ENCODE data around the gene CD99.
"Not testable (repeated sequence)": the region's sequence is repeated elsewhere in the genome, so short reads cannot be mapped to it uniquely, and the experiment has no call there.

CD99 gene

GRCh38 chrX:2780472-2781225 is 89.6 kb downstream of the CD99 start:
- not testable (repeated sequence) for DNase-seq

- no peak for DNase-seq
These were observed 90.1 kb downstream of the CD99 start for GRCh38 chrX:2781226-2781571.

GRCh38 chrX:2781698-2782097 is 90.6 kb downstream of the CD99 start:
- DNase-seq, result no peak

- DNase-seq, result no peak
These were observed 91.1 kb downstream of the CD99 start for GRCh38 chrX:2782171-2782570.

- DNase-seq, result no peak
These were observed 91.7 kb downstream of the CD99 start for GRCh38 chrX:2782778-2783177.

GRCh38 chrX:2784026-2784425 is 92.9 kb downstream of the CD99 start:
- no peak for DNase-seq

GRCh38 chrX:2785538-2785937 is 94.4 kb downstream of the CD99 start:
- DNase-seq, result no peak

GRCh38 chrX:2788980-2789379 is 97.9 kb downstream of the CD99 start:
- DNase-seq, result no peak

GRCh38 chrX:2789569-2789968 is 98.5 kb downstream of the CD99 start:
- DNase-seq, result no peak
